WERI-Rb-1 (cell line): ENCODE results near the gene JMJD7.
A peak's percentile ranks its signal among the peaks of the same experiment; 100 is the strongest.

Experiments used
- DNase-seq: peaks from one replicate; pipeline ENCODE4 v3.0.0-alpha.2; 2020
- H3K27ac ChIP-seq: fragments of 250-450 bp; sonication (Bioruptor Pico); 2 replicates; pipeline ENCODE4 v1.5.1; 2020; ENCODE audit warnings: mild to moderate bottlenecking, moderate library complexity
- H3K27me3 ChIP-seq: fragments of 250-450 bp; sonication (Bioruptor Pico); 2 replicates; pipeline ENCODE4 v1.5.1; 2021; ENCODE audit warnings: mild to moderate bottlenecking, low read depth, moderate library complexity; ENCODE audit not compliant: insufficient read depth, severe bottlenecking
- H3K36me3 ChIP-seq: fragments of 250-450 bp; sonication (Bioruptor Pico); 2 replicates; pipeline ENCODE4 v1.5.1; 2020; ENCODE audit warnings: mild to moderate bottlenecking, moderate library complexity
- H3K4me3 ChIP-seq: 2 replicates; pipeline ENCODE4 v1.5.1; 2011; ENCODE audit warnings: low read depth, mild to moderate bottlenecking, control low read depth, low read length
- H3K9me3 ChIP-seq: fragments of 250-450 bp; sonication (Bioruptor Pico); 2 replicates; pipeline ENCODE4 v1.5.1; 2021; ENCODE audit warnings: mild to moderate bottlenecking, moderate library complexity; ENCODE audit not compliant: severe bottlenecking
- TF ChIP-seq, protein P1 (sequence below): IDR thresholded peaks from 2 replicates; pipeline ENCODE4 v1.5.1; 2011; ENCODE audit warnings: low read depth, mild to moderate bottlenecking, control low read depth, inconsistent platforms, low read length

The JMJD7 gene

DNA sequence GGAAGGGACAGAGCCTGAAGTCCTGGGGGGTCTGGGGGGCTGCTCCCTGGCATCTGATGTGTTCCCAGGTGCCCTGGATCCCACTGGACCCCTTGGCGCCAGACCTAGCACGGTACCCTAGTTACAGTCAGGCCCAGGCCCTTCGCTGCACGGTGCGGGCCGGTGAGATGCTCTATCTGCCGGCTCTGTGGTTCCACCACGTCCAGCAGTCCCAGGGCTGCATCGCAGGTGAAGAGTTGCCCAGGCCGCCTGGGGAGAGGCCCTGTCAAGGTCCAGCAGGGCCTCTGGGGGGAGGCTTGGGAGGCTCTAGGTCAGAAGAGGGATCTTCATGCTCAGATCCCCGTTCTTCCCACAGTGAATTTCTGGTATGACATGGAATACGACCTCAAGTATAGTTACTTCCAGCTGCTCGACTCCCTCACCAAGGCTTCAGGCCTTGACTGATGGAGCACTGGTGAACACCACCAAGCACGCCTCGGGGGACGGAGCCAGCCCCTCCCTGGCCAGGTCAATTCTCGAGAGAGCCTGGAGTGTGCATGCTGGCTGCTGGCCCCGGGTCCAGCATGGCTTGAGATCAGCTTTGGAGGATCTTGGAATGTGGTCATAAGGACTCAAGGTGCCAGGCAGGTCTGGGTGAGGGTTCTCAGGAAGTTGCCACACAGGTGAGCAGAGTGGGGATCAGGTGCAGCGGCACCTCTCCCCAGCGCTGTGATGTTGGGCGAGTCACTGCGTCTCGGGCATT lies 9.0 kb downstream of the JMJD7 start:
- no peak overlapping the region for H3K27ac ChIP-seq

DNA sequence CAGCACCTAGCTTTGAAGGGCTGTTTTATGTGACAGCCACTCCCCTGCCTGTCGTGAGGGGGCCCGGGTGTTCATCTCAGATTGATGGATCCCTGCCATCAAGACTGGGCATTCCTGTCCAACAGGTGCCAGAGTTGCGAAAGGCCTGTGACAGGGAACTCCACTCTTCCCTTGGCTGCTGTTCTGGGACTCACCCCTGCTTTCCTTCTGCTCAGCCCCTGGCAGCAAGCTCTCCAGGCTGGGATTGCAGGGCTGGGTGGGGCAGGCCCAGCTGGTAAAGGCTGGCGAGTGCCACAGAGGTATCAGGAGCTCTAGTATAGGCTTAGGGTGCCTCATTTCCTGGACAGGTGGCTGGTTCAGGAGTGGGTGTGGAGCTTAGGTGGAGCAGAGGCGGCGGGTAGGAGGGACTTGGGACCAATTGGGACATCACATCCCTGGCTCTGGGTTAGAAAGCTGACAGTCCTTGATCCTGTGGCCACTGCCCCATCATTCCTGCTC lies 10.6 kb downstream of the JMJD7 start, which contains the start of gene PLA2G4B:
Gene PLA2G4B (plus strand): TSS at position 448 of the 498 bp plus-strand sequence. CDS start 67 bp downstream, outside the sequence.
- no peak for DNase-seq

More for the DNA sequence above, 9.0 kb downstream of the JMJD7 start:
- no peak for DNase-seq
- Histone ChIP-seq H3K9me3 (no peaks in the 10 kb centered on the region), H3K36me3 (peaks cover 5% of the 10 kb centered on the region), H3K4me3 (no peak overlapping the region), H3K27me3 (no peaks in the 10 kb centered on the region)
- TF ChIP-seq, protein P1, sequence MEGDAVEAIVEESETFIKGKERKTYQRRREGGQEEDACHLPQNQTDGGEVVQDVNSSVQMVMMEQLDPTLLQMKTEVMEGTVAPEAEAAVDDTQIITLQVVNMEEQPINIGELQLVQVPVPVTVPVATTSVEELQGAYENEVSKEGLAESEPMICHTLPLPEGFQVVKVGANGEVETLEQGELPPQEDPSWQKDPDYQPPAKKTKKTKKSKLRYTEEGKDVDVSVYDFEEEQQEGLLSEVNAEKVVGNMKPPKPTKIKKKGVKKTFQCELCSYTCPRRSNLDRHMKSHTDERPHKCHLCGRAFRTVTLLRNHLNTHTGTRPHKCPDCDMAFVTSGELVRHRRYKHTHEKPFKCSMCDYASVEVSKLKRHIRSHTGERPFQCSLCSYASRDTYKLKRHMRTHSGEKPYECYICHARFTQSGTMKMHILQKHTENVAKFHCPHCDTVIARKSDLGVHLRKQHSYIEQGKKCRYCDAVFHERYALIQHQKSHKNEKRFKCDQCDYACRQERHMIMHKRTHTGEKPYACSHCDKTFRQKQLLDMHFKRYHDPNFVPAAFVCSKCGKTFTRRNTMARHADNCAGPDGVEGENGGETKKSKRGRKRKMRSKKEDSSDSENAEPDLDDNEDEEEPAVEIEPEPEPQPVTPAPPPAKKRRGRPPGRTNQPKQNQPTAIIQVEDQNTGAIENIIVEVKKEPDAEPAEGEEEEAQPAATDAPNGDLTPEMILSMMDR = no peak

DNA sequence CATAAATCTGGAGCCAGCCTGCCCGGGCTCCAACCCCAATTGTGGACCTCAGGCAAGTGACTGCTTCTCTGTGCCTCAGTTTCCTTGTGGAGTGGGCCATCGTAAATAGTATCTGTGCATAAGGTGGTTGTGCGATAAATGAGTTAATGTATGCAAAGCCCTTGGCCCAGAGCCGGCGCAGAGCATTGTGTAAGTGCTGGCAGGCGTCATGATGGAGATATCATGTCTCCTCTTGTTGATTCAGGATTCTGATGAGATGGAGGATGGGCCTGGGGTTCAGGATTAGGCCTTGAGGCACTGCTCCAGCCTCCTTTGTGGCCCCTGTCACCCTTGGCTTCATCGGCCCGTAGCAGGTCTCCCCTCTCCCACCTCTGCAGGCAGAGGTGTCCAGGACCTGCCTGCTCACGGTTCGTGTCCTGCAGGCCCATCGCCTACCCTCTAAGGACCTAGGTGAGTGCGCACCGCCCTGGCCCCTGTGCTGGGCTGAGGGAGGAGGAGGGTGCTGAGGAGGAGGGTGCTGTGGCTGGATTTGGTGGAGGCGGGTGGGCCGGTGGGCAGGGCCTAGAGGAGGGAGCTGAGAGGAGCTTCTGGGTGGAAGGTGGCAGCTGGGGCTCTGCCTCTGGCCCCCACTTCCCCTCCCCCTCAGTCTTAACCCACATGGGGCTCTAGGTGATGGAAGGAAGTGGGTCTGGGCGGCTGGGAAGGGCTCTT lies 12.0 kb downstream of the JMJD7 start:
- DNase-seq = peak; percentile 32
- TF ChIP-seq, protein P1 = no peak
- Histone ChIP-seq H3K27me3 (no peaks in the 10 kb centered on the region), H3K9me3 (no peaks in the 10 kb centered on the region), H3K27ac (peak overlapping the region; percentile 40), H3K36me3 (peaks cover 5% of the 10 kb centered on the region), H3K4me3 (no peak overlapping the region)

More for the DNA sequence above, 10.6 kb downstream of the JMJD7 start, which contains the start of gene PLA2G4B:
- peaks cover 5% of the 10 kb centered on the region for H3K36me3 ChIP-seq
- no peaks in the 10 kb centered on the region for H3K27me3 ChIP-seq
- no peaks in the 10 kb centered on the region for H3K9me3 ChIP-seq
- peak within 1 kb of the TSS; percentile 40 for H3K27ac ChIP-seq
- no peak within 1 kb of the TSS for H3K4me3 ChIP-seq
- TF ChIP-seq, protein P1 = no peak

DNA sequence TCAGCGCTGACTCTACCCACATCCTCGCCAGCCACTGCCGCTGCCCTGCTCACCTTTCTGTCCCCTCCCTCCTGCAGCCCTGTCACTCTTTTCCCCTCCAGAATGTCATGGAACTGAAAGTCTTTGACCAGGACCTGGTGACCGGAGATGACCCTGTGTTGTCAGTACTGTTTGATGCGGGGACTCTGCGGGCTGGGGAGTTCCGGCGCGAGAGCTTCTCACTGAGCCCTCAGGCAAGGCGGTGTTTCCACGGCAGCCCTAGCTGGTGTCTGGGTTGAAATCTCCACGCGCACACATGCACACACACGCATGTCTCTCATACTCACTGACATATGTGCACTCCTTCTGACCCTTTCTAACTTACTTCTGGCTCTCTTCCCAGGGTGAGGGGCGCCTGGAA lies 12.8 kb downstream of the JMJD7 start:
- no peak overlapping the region for H3K4me3 ChIP-seq
- no peaks in the 10 kb centered on the region for H3K27me3 ChIP-seq
- TF ChIP-seq, protein P1 = no peak
- H3K9me3 ChIP-seq = no peaks in the 10 kb centered on the region
- DNase-seq = no peak
- peaks cover 5% of the 10 kb centered on the region for H3K36me3 ChIP-seq
- no peak overlapping the region for H3K27ac ChIP-seq

DNA sequence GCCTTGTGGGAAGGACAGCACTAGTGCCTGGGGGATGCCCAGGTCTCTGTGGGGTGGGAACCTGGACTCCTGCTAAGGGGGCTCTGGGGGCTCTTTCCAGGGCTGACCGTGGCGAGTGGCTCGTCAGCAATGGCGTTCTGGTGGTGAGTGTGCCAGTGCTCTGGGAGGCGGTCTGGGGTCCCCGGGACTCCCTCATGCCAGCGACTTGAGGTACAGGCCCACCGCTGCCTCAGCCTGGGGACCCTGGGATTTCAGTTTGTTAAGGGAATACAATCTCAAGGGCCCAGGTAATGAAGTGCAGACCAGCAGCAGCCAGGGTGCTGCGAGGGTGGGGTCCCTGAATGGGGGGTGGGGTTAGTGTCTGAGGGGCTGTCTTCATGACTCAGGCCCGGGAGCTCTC lies 13.2 kb downstream of the JMJD7 start:
- Histone ChIP-seq H3K36me3 (peaks cover 5% of the 10 kb centered on the region), H3K27ac (no peak overlapping the region), H3K4me3 (no peak overlapping the region), H3K27me3 (no peaks in the 10 kb centered on the region), H3K9me3 (no peaks in the 10 kb centered on the region)
- TF ChIP-seq, protein P1 = no peak
- no peak for DNase-seq
